CD14-positive monocyte (primary cell): ENCODE data around the gene FNDC3B. TPM values are rescaled to one million over a fixed set of nuclear protein-coding genes. Genes with fewer than 3 reads are reported as not detected.

ENCODE experiments used
- DNase-seq, 3 donors: peaks; one replicate each; pipeline ENCODE4 v3.0.0-alpha.2; 2011 to 2022
- H2AFZ ChIP-seq: 2 replicates; pipeline ENCODE4 v1.6.0; 2012; ENCODE audit warnings: mild to moderate bottlenecking, low read depth, low read length, inconsistent platforms; ENCODE audit not compliant: insufficient read depth, poor library complexity, severe bottlenecking
- H3K27ac ChIP-seq, 2 donors: 1 replicate in 1 of 2; 2 replicates in 1 of 2; pipeline ENCODE4 v1.5.1; 2012 to 2013; ENCODE audit warnings: low read length in 2 of 2, control low read depth in 1 of 2, inconsistent platforms in 1 of 2, low read depth in 1 of 2, mild to moderate bottlenecking in 1 of 2
- H3K27me3 ChIP-seq, 2 donors: one replicate each; pipeline versions ENCODE4 v1.6.0 to v1.6.1; 2011 to 2013; ENCODE audit warnings: low read length in 2 of 2; ENCODE audit not compliant: control insufficient read depth in 2 of 2, insufficient read depth in 2 of 2
- H3K36me3 ChIP-seq, 2 donors: replicated peaks in 1 of 2; 1 replicate in 1 of 2; 2 replicates in 1 of 2; pipeline versions ENCODE4 v1.5.1 to v1.6.1; 2012 to 2013; ENCODE audit warnings: low read length in 2 of 2, control low read depth in 1 of 2, inconsistent platforms in 1 of 2, mild to moderate bottlenecking in 1 of 2; ENCODE audit not compliant: insufficient read depth in 2 of 2, control insufficient read depth in 1 of 2
- H3K4me1 ChIP-seq, 2 donors: 1 replicate in 1 of 2; 2 replicates in 1 of 2; pipeline versions ENCODE4 v1.5.1 to v1.6.1; 2012 to 2013; ENCODE audit warnings: low read length in 2 of 2, control low read depth in 1 of 2, inconsistent platforms in 1 of 2, mild to moderate bottlenecking in 1 of 2, moderate library complexity in 1 of 2; ENCODE audit not compliant: insufficient read depth in 2 of 2, control insufficient read depth in 1 of 2
- H3K4me2 ChIP-seq: replicated peaks from 2 replicates; pipeline ENCODE3; 2012; ENCODE audit warnings: low read length, moderate library complexity, mild to moderate bottlenecking; ENCODE audit not compliant: poor library complexity, severe bottlenecking; ENCODE audit errors: extremely low read depth
- H3K4me3 ChIP-seq, 3 experiments: fragments of 200-600 bp in 1 of 3; sonication (generic) in 1 of 3; replicated peaks in 1 of 3; 1 replicate in 2 of 3; 2 replicates in 1 of 3; pipeline ENCODE4 v1.5.1; 2011 to 2013; ENCODE audit warnings: low read length in 3 of 3, mild to moderate bottlenecking in 3 of 3, control low read depth in 2 of 3, low read depth in 2 of 3, inconsistent platforms in 1 of 3, moderate library complexity in 1 of 3
- H3K79me2 ChIP-seq: 2 replicates; pipeline ENCODE4 v1.6.0; 2012; ENCODE audit warnings: mild to moderate bottlenecking, control low read depth, inconsistent platforms, low read length, moderate library complexity; ENCODE audit not compliant: insufficient read depth
- H3K9ac ChIP-seq: 2 replicates; pipeline ENCODE4 v1.6.0; 2017; ENCODE audit warnings: low read length, mild to moderate bottlenecking; ENCODE audit not compliant: insufficient read depth, poor library complexity, severe bottlenecking
- H3K9me3 ChIP-seq, 2 donors: replicated peaks in 1 of 2; 1 replicate in 1 of 2; 2 replicates in 1 of 2; pipeline versions ENCODE4 v1.5.1 to v1.6.1; 2012 to 2013; ENCODE audit warnings: low read length in 2 of 2, control low read depth in 1 of 2; ENCODE audit not compliant: control insufficient read depth in 1 of 2, insufficient read depth in 1 of 2
- H4K20me1 ChIP-seq: 2 replicates; pipeline ENCODE4 v1.6.0; 2012; ENCODE audit warnings: mild to moderate bottlenecking, low read length, control low read depth, moderate library complexity; ENCODE audit not compliant: insufficient read depth
- H3K27ac Mint-ChIP-seq, 7 donors: one replicate each; pipeline ENCODE4 v1.8.0; 2020; ENCODE audit warnings: mild to moderate bottlenecking in 7 of 7, mixed read lengths in 7 of 7, moderate library complexity in 6 of 7, inconsistent platforms in 2 of 7
- H3K27me3 Mint-ChIP-seq, 3 donors: one replicate each; pipeline ENCODE4 v1.8.0; 2021 to 2022; ENCODE audit warnings: low read depth in 3 of 3, mild to moderate bottlenecking in 3 of 3, mixed read lengths in 3 of 3, moderate library complexity in 3 of 3, inconsistent platforms in 1 of 3
- H3K36me3 Mint-ChIP-seq, 2 donors: one replicate each; pipeline ENCODE4 v1.8.0; 2020; ENCODE audit warnings: mixed read lengths in 2 of 2, inconsistent platforms in 1 of 2, mild to moderate bottlenecking in 1 of 2
- H3K4me1 Mint-ChIP-seq: one replicate; pipeline ENCODE4 v1.8.0; 2020; ENCODE audit warnings: mild to moderate bottlenecking, mixed read lengths
- H3K4me3 Mint-ChIP-seq, 2 donors: one replicate each; pipeline ENCODE4 v1.8.0; 2020; ENCODE audit warnings: mild to moderate bottlenecking in 2 of 2, mixed read lengths in 2 of 2, moderate library complexity in 1 of 2
- H3K9me3 Mint-ChIP-seq, 7 donors: one replicate each; pipeline ENCODE4 v1.8.0; 2020 to 2022; ENCODE audit warnings: mixed read lengths in 7 of 7, mild to moderate bottlenecking in 6 of 7, moderate library complexity in 6 of 7, inconsistent platforms in 2 of 7
- CTCF ChIP-seq: fragments of 200-600 bp; IDR thresholded peaks from one replicate; pipeline ENCODE4 v1.8.0; 2022; ENCODE audit warnings: antibody characterized with exemption, mild to moderate bottlenecking
- WGBS: methylation state at CpG from one replicate; pipeline ENCODE4 v1.1.5; 2013; ENCODE audit warnings: missing lambda C conversion rate; ENCODE audit not compliant: insufficient coverage; 5-methylcytosine and 5-hydroxymethylcytosine counted together
- intact Hi-C, 2 donors: fragments of 100-400 bp; cut with micrococcal nuclease; formaldehyde crosslinking; loops; one replicate each; pipeline versions ENCODE4 v1.15.0 to v1.15.1; 2023
- polyA plus RNA-seq, 3 donors: library from polyadenylated mRNA; depleted of rRNA in 1 of 3; unstranded in 2 of 3; stranded (reverse) in 1 of 3; fragments of 300-500 nt in 2 of 3; fragments of >200 nt in 1 of 3; fragmentation: Illumina TruSeq in 2 of 3; gene quantifications; 1 replicate in 2 of 3; 2 replicates in 1 of 3; pipeline ENCODE4 v1.2.3, GENCODE V29; 2012 to 2021

The FNDC3B gene
- polyA plus RNA-seq, 3 donors, result 19.6 to 36.1 (median 25.7) TPM

- no peak overlapping the region for H3K4me3 Mint-ChIP-seq
- H3K36me3 Mint-ChIP-seq, result peaks cover 12 to 30% of the 10 kb centered on the region in 2 donors
- H3K9ac ChIP-seq, result no peak overlapping the region
- peak overlapping the region in 1 of 2 donors; percentile 58 for H3K27ac ChIP-seq
- H3K9me3 ChIP-seq, result no peaks in the 10 kb centered on the region
- peaks cover 56% of the 10 kb centered on the region for H3K4me1 Mint-ChIP-seq
- H3K27ac Mint-ChIP-seq, result peak overlapping the region in 4 of 7 donors; percentile 0 to 74 (median 29)
- no peaks in the 10 kb centered on the region for H3K27me3 ChIP-seq
- peaks cover 100% of the 10 kb centered on the region for H3K79me2 ChIP-seq
- no peak overlapping the region for H2AFZ ChIP-seq
- intact Hi-C loops, result loop anchor here in 1 of 2 donors (5.0 kb wide), 1 partner anchor 62 kb away; no protein-coding TSS in a partner anchor
- peak overlapping the region; percentile 7 for H3K4me2 ChIP-seq
- H3K36me3 ChIP-seq, result peaks cover 6 to 11% of the 10 kb centered on the region in 2 donors
- peaks cover 93% of the 10 kb centered on the region for H4K20me1 ChIP-seq
- WGBS, result 70% methylated on average over 2 of the region's 4 CpGs
- H3K4me1 ChIP-seq, result peaks cover 50 to 63% of the 10 kb centered on the region in 2 donors
- no peaks in the 10 kb centered on the region for H3K27me3 Mint-ChIP-seq
- no peaks in the 10 kb centered on the region for H3K9me3 Mint-ChIP-seq
- no peak overlapping the region for H3K4me3 ChIP-seq
- peak in 2 of 3 donors; percentile 41 to 43 for DNase-seq
- no peak for TF ChIP-seq CTCF
Measured at GRCh38 chr3:172044833-172045585, 5.6 kb downstream of the FNDC3B start.

- H3K79me2 ChIP-seq, result peaks cover 100% of the 10 kb centered on the region
- peak overlapping the region in 1 of 2 donors; percentile 16 for H3K4me3 Mint-ChIP-seq
- H3K27me3 Mint-ChIP-seq, result no peaks in the 10 kb centered on the region
- H4K20me1 ChIP-seq, result peaks cover 95% of the 10 kb centered on the region
- H3K27ac Mint-ChIP-seq, result peak overlapping the region in 6 of 7 donors; percentile 30 to 81 (median 37)
- intact Hi-C loops, result no loop called here
- H3K27ac ChIP-seq, result peak overlapping the region in 1 of 2 donors; percentile 18
- WGBS, result no CpG with 5 or more reads among the region's 4 CpGs
- H2AFZ ChIP-seq, result no peak overlapping the region
- no peaks in the 10 kb centered on the region for H3K27me3 ChIP-seq
- H3K9ac ChIP-seq, result no peak overlapping the region
- no peaks in the 10 kb centered on the region for H3K9me3 Mint-ChIP-seq
- H3K4me2 ChIP-seq, result no peak overlapping the region
- peaks cover 54% of the 10 kb centered on the region for H3K4me1 Mint-ChIP-seq
- H3K9me3 ChIP-seq, result no peaks in the 10 kb centered on the region
- H3K36me3 ChIP-seq, result peaks cover 13 to 23% of the 10 kb centered on the region in 2 donors
- peak in 1 of 3 donors; percentile 32 for DNase-seq
- peaks cover 24 to 40% of the 10 kb centered on the region in 2 donors for H3K36me3 Mint-ChIP-seq
- no peak overlapping the region for H3K4me3 ChIP-seq
- TF ChIP-seq CTCF, result no peak
- peaks cover 45 to 56% of the 10 kb centered on the region in 2 donors for H3K4me1 ChIP-seq
Measured at GRCh38 chr3:172046268-172046915, 7.0 kb downstream of the FNDC3B start.
